Lower leg skin (tissue), 3 donors: Measurements from ENCODE around the gene RAB27B.

Source experiments
- POLR2A ChIP-seq, 2 donors: fragments of 450-650 bp; IDR thresholded peaks; one replicate each; pipeline ENCODE4 v1.6.1; 2016 to 2017; ENCODE audit warnings: antibody characterized with exemption in 2 of 2, mild to moderate bottlenecking in 1 of 2, moderate library complexity in 1 of 2
- TF ChIP-seq, protein P1 (sequence below), 3 donors: fragments of 450-650 bp; IDR thresholded peaks; one replicate each; pipeline ENCODE4 v1.5.1; 2016; ENCODE audit warnings: antibody characterized with exemption in 3 of 3, mild to moderate bottlenecking in 3 of 3, moderate library complexity in 2 of 3

DNA sequence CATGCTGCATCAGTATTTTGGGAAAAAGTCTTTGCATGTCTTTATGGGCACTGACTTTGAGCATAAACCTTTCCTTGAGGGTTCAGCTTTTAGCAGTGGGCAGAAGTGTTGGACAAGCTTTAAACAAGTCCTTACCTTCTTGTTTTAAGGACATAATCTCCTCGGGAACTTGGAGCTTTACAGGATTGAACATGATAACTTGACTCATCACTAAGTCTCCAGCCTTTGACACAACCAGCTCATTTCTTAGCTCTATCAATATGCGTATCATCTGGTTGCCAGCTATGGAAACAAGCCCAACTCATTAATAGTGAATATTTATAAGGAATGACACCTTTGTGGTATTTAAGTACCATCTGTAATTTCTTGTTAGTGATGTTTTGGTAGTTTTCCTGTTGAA, 21.0 kb upstream of the RAB27B start:
- TF ChIP-seq, protein P1, sequence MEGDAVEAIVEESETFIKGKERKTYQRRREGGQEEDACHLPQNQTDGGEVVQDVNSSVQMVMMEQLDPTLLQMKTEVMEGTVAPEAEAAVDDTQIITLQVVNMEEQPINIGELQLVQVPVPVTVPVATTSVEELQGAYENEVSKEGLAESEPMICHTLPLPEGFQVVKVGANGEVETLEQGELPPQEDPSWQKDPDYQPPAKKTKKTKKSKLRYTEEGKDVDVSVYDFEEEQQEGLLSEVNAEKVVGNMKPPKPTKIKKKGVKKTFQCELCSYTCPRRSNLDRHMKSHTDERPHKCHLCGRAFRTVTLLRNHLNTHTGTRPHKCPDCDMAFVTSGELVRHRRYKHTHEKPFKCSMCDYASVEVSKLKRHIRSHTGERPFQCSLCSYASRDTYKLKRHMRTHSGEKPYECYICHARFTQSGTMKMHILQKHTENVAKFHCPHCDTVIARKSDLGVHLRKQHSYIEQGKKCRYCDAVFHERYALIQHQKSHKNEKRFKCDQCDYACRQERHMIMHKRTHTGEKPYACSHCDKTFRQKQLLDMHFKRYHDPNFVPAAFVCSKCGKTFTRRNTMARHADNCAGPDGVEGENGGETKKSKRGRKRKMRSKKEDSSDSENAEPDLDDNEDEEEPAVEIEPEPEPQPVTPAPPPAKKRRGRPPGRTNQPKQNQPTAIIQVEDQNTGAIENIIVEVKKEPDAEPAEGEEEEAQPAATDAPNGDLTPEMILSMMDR (IDR thresholded peaks at IDR 0.05) = no peak
- TF ChIP-seq POLR2A (IDR thresholded peaks at IDR 0.05) = no peak
